Heart left ventricle (tissue), 16 donors: Measurements from ENCODE around the gene ZBTB21. TPM values are rescaled to one million over a fixed set of nuclear protein-coding genes. Genes with fewer than 3 reads are reported as not detected.
A peak's percentile ranks its signal among the peaks of the same experiment; 100 is the strongest.

Source experiments
- ATAC-seq, 4 donors: fragments of 200-7000 bp; cut with Tn5 transposase; one replicate each; pipeline ENCODE4 v1.9.1; 2020 to 2022; ENCODE audit warnings: moderate library complexity in 4 of 4, mild to moderate bottlenecking in 3 of 4, moderate number of reproducible peaks in 1 of 4
- DNase-seq, 5 donors: peaks; one replicate each; pipeline ENCODE4 v3.0.0-alpha.2; 2020
- H3K27ac ChIP-seq, 12 donors: fragments of 200-600 bp; sonication (generic) in 4 of 12; one replicate each; pipeline versions ENCODE4 v1.5.0 to v1.8.0; 2016 to 2022; ENCODE audit warnings: mild to moderate bottlenecking in 2 of 12
- H3K27me3 ChIP-seq, 9 donors: fragments of 200-600 bp; sonication (generic) in 2 of 9; one replicate each; pipeline versions ENCODE4 v1.5.1 to v1.8.0; 2016 to 2022; ENCODE audit warnings: mild to moderate bottlenecking in 3 of 9
- H3K36me3 ChIP-seq, 9 donors: fragments of 200-600 bp; sonication (generic) in 2 of 9; one replicate each; pipeline versions ENCODE4 v1.5.0 to v1.8.0; 2018 to 2022; ENCODE audit warnings: mild to moderate bottlenecking in 2 of 9
- H3K4me1 ChIP-seq, 12 donors: fragments of 200-600 bp; sonication (generic) in 4 of 12; one replicate each; pipeline versions ENCODE4 v1.5.0 to v1.8.0; 2016 to 2022; ENCODE audit warnings: mild to moderate bottlenecking in 3 of 12
- H3K4me3 ChIP-seq, 12 donors: fragments of 200-600 bp; sonication (generic) in 4 of 12; one replicate each; pipeline versions ENCODE4 v1.5.0 to v1.8.0; 2017 to 2022; ENCODE audit warnings: mild to moderate bottlenecking in 9 of 12, moderate library complexity in 4 of 12
- H3K9me3 ChIP-seq, 12 donors: fragments of 200-600 bp; sonication (generic) in 4 of 12; one replicate each; pipeline versions ENCODE4 v1.5.0 to v1.8.0; 2016 to 2022; ENCODE audit warnings: mild to moderate bottlenecking in 1 of 12
- POLR2A ChIP-seq, 2 donors: fragments of 450-650 bp; IDR thresholded peaks; one replicate each; pipeline ENCODE4 v1.6.1; 2017; ENCODE audit warnings: antibody characterized with exemption in 2 of 2, mild to moderate bottlenecking in 2 of 2, moderate library complexity in 2 of 2
- WGBS, 4 donors: extraction: QIAGEN DNeasy Blood & Tissue Kit in 2 of 4; methylation state at CpG; one replicate each; pipeline versions ENCODE4 v1.1.5 to v1.1.7; 2013 to 2018; 5-methylcytosine and 5-hydroxymethylcytosine counted together
- intact Hi-C, 10 donors: fragments of 100-400 bp; cut with DNase I; formaldehyde crosslinking; loops; one replicate each; pipeline versions ENCODE4 v1.11.1 to v1.14.2; 2022
- polyA plus RNA-seq, 2 donors: library from polyadenylated mRNA; stranded (reverse); fragments of 200-250 nt; gene quantifications; one replicate each; pipeline ENCODE4 v1.2.3, GENCODE V29; 2013
- total RNA-seq, 9 donors: library from RNA; depleted of rRNA in 2 of 9; stranded (reverse); fragments of >200 nt in 2 of 9; fragmentation: NEBNext Ultra II Directional in 3 of 9; extraction: Animal tissue kit (Norgen Biotek cat#: 25700) in 3 of 9; gene quantifications; one replicate each; pipeline versions ENCODE4 v1.1.0 to v1.2.4, GENCODE V29; 2016 to 2023
- TF ChIP-seq, protein P1 (sequence below), 12 donors: fragments of 200-600 bp; sonication (generic) in 4 of 12; IDR thresholded peaks; one replicate each; pipeline versions ENCODE4 v1.5.0 to v1.8.0; 2018 to 2022; ENCODE audit warnings: antibody characterized with exemption in 12 of 12, mild to moderate bottlenecking in 5 of 12
- donor health status: ischemic (EF 13 %, LVEDD 7.1; RV severe dilation, severe dysfunction).
- donor health status: healthy with polysubstance abuse.
- donor health status: DM: no; HTN: yes; CAD: no.
- donor health status: DM: no; HTN: no; CAD: no.
- donor health status: ischemic (EF 25% LVEDD 6.9; RV normal size, moderate dysfunction).
- donor health status: ischemic (EF 25% LVEDD 5.7; RV mildly dilated, moderate dysfunction).
- donor health status: healthy.
- donor health status: DM: yes; HTN: yes; CAD: no.
- donor health status: ischemic (EF 35%, LVEDD 5.7; RV mildly dilated, moderate dysfunction).
- donor health status: nonischemic (EF 11% LVEDD 7.7; RV severe dilation, severe dysfunction).
- donor health status: DM: yes; HTN: yes; CAD: no.
- donor health status: PGD.
- donor health status: ischemic (EF 29% LVEDD 5.4; RV normal size, mild dysfunction).
- donor health status: nonischemic (EF 23%, LVEDD 6.1; RV moderate dilation, normal function).

Gene ZBTB21
- total and polyA plus RNA-seq, 11 donors = 1.2 to 10.2 (median 6.1) TPM

DNA sequence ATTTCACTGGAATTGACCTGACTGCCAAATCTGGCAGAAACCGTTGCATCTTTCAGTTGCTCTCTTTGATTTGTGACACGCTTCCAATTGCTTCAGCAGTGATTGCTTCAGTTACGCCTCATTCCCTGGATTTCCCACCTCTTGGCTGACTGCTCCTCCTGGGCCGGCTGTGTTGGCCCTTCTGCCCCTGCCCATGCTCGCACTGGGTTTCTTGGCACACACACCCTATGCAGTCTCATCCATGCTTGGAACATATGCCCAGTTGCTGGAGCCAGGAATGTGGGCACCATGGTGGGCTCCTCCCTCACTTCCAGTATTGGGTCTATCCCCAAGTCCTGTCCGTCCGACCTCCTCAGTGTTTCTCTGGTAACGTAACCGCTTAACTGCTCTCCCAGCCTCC is 2.2 kb upstream of the ZBTB21 start:
- intact Hi-C loops = loop anchor here in 7 of 10 donors (5.0 kb wide), 4 partner anchors 50 to 105 kb away; no protein-coding TSS in a partner anchor
- Histone ChIP-seq H3K27ac (no peak overlapping the region), H3K27me3 (peaks cover 0 to 2% (median 0%) of the 10 kb centered on the region in 9 donors), H3K4me1 (peaks cover 0 to 20% (median 11%) of the 10 kb centered on the region in 12 donors), H3K9me3 (peaks cover 0 to 8% (median 0%) of the 10 kb centered on the region in 12 donors), H3K4me3 (no peak overlapping the region), H3K36me3 (peaks cover 0 to 1% (median 0%) of the 10 kb centered on the region in 9 donors)
- 95 to 97% (median 96%) methylated on average over 9 of the region's 9 CpGs for WGBS, 4 donors
- TF ChIP-seq, protein P1, sequence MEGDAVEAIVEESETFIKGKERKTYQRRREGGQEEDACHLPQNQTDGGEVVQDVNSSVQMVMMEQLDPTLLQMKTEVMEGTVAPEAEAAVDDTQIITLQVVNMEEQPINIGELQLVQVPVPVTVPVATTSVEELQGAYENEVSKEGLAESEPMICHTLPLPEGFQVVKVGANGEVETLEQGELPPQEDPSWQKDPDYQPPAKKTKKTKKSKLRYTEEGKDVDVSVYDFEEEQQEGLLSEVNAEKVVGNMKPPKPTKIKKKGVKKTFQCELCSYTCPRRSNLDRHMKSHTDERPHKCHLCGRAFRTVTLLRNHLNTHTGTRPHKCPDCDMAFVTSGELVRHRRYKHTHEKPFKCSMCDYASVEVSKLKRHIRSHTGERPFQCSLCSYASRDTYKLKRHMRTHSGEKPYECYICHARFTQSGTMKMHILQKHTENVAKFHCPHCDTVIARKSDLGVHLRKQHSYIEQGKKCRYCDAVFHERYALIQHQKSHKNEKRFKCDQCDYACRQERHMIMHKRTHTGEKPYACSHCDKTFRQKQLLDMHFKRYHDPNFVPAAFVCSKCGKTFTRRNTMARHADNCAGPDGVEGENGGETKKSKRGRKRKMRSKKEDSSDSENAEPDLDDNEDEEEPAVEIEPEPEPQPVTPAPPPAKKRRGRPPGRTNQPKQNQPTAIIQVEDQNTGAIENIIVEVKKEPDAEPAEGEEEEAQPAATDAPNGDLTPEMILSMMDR (IDR thresholded peaks at IDR 0.05) = no peak
- no peak for TF ChIP-seq POLR2A (IDR thresholded peaks at IDR 0.05)
- ATAC-seq (no peak), DNase-seq (peak in 1 of 5 donors; percentile 9)

GRCh38 chr21:42010507-42011495 is 641 bp upstream of the ZBTB21 start:
- intact Hi-C loops = loop anchor here in 8 of 10 donors (2.0 to 5.0 kb wide), 5 partner anchors 48 to 106 kb away; no protein-coding TSS in a partner anchor
- H3K36me3 ChIP-seq = peaks cover 0 to 7% (median 0%) of the 10 kb centered on the region in 9 donors
- DNase-seq (peak in 3 of 5 donors; percentile 26 to 84 (median 38)), ATAC-seq (peak in 3 of 4 donors; percentile 0 to 37 (median 36))
- H3K27ac ChIP-seq = peak overlapping the region; percentile 95 to 100 (median 99)
- H3K9me3 ChIP-seq = peaks cover 0 to 8% (median 0%) of the 10 kb centered on the region in 12 donors
- WGBS, 4 donors = 1 to 2% (median 1%) methylated on average over 19 to 120 of the region's 120 CpGs
- H3K27me3 ChIP-seq = peaks cover 0 to 2% (median 0%) of the 10 kb centered on the region in 9 donors
- H3K4me3 ChIP-seq = peak overlapping the region; percentile 72 to 100 (median 87)
- TF ChIP-seq, protein P1 (IDR thresholded peaks at IDR 0.05) = peak in 4 of 12 donors; percentile 14 to 42 (median 23)
- TF ChIP-seq POLR2A (IDR thresholded peaks at IDR 0.05) = no peak
- peaks cover 0 to 20% (median 11%) of the 10 kb centered on the region in 12 donors for H3K4me1 ChIP-seq

GRCh38 chr21:42009018-42009830 is 936 bp downstream of the ZBTB21 start:
- Histone ChIP-seq H3K27me3 (peaks cover 0 to 2% (median 0%) of the 10 kb centered on the region in 9 donors), H3K27ac (peak overlapping the region; percentile 95 to 100 (median 99)), H3K4me3 (peak overlapping the region; percentile 72 to 100 (median 87)), H3K36me3 (peaks cover 0 to 7% (median 0%) of the 10 kb centered on the region in 9 donors), H3K9me3 (no peaks in the 10 kb centered on the region), H3K4me1 (peaks cover 0 to 20% (median 11%) of the 10 kb centered on the region in 12 donors)
- 1% methylated on average over 53 to 86 of the region's 86 CpGs for WGBS, 4 donors
- TF ChIP-seq POLR2A (IDR thresholded peaks at IDR 0.05) = no peak
- TF ChIP-seq, protein P1 (IDR thresholded peaks at IDR 0.05) = peak in 8 of 12 donors; percentile 11 to 54 (median 29)
- peak; percentile 56 to 77 (median 59) for DNase-seq
- intact Hi-C loops = loop anchor here in 6 of 10 donors (1.0 to 10.0 kb wide), 8 partner anchors 52 to 226 kb away; partner anchors contain the start of genes C2CD2 (in 1 of the 6) and PRDM15 (in 1 of the 6)
- peak in 3 of 4 donors; percentile 16 to 44 (median 38) for ATAC-seq
